ENCODE measurements around the gene CAVIN1.
"Not testable (repeated sequence)": the region's sequence is repeated elsewhere in the genome, so short reads cannot be mapped to it uniquely, and the experiment has no call there.

CAVIN1 gene

GRCh38 chr17:42372142-42372541 lies 50.9 kb downstream of the CAVIN1 start:
- DNase-seq: no peak

GRCh38 chr17:42368797-42369561 lies 54.1 kb downstream of the CAVIN1 start:
- DNase-seq: not testable (repeated sequence)

GRCh38 chr17:42368310-42368709 lies 54.7 kb downstream of the CAVIN1 start:
- not testable (repeated sequence) for DNase-seq

GRCh38 chr17:42366176-42367023 lies 56.7 kb downstream of the CAVIN1 start:
- not testable (repeated sequence) for DNase-seq

- no peak for DNase-seq
Measured at GRCh38 chr17:42365136-42365535, 57.9 kb downstream of the CAVIN1 start.

- DNase-seq: no peak
Measured at GRCh38 chr17:42363767-42364585, 59.1 kb downstream of the CAVIN1 start.

GRCh38 chr17:42363231-42363630 lies 59.8 kb downstream of the CAVIN1 start:
- DNase-seq: no peak

DNA sequence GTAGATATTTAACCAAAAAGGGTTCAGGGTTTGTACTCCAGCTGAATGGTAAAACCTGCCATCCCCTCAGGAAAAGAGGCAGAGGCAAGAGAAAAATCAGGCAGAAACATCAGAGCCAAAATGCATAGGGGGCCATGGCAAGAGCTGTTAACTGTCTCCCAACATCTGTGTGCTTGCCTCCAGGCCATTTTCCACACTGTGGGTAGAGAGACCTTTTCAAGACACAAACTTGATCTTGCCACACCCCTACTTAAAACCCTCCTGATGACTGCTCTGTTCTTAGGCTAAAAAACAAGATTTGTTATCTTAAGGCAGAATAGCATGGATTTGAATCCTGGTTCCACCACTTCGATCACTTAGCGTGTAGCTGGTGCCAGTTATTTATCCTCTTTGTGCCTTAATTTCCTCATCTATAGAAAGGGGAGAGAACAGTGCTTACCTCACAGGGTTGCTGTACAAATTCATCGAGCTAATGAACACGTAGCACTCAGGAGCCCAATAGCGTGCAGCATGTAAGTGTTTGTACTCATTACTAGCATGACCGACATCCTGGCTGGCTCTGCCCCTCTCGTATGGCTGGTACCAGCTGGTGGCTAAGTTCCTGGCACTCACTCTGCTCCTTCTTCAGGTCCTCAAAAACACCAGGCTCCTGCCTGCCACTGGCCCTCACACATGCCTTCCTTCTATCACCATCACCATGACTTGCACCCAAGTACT lies 60.7 kb downstream of the CAVIN1 start:
- DNase-seq: no peak

- DNase-seq: no peak
Measured at GRCh38 chr17:42361781-42362186, 61.3 kb downstream of the CAVIN1 start.

GRCh38 chr17:42360388-42360787 lies 62.7 kb downstream of the CAVIN1 start:
- not testable (repeated sequence) for DNase-seq

- DNase-seq: no peak
Measured at GRCh38 chr17:42359133-42359532, 63.9 kb downstream of the CAVIN1 start.

DNA sequence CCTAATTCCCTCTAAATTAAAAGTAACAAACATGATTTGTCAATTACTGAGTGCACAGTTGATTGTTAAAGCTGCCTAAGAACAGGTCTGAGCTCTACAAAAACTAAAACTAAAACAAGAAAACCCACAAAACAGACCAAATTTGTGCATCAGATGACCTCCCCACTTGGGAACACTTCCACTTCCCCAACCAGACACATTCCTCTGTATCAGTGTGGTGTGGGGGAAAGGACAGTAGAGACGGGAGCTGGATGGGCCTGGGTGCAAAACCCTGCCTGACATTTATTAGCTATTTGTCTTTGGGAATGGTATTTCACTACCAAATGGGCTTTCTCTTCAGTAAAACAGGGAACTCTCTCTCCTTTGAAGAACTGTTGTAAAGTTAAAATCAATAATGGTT lies 64.6 kb downstream of the CAVIN1 start:
- DNase-seq: no peak

DNA sequence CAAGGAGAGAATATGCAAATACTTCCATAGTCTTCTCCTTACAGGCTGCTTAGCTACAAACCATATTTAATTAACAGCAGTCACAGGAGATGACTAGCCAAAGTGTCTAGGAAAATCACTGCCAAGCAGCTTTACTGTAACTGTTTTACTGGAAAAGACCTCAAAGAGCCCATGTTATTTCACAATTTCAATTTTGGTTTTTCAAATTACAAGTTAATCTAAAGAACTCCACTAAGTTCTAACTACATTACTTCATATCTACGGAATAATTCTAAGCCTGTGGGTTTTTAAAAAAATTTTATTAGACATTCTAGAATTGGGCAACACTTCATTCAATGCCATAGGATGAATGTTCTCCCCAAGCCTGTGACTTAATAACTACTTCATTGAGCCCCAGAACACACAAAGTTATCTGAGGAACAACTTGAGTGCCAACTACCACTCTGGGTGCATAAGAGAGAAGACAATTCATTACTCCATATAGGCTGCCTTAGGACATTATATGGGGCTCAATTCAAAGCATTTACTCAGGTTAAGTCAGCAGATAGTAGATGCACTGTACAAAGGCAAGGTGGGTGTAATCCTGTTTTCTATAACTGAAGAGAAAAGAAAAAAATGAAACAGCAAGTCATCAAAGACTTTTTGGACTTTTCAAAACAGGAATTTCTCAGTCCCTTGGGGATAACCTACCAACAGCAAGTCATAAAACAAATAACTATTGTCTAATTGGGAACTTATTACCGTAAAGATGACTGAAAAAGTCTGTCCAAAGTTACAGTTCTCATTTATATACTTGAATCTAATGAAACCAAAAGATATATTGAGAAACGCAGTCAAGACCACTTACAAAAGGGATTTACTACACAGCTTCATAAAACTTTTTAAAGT lies 67.9 kb downstream of the CAVIN1 start:
- DNase-seq: no peak
